Measurements from ENCODE around the gene VENTX.
A peak's percentile ranks its signal among the peaks of the same experiment; 100 is the strongest.
"Not testable (repeated sequence)": the region's sequence is repeated elsewhere in the genome, so short reads cannot be mapped to it uniquely, and the experiment has no call there.

Gene VENTX

DNA sequence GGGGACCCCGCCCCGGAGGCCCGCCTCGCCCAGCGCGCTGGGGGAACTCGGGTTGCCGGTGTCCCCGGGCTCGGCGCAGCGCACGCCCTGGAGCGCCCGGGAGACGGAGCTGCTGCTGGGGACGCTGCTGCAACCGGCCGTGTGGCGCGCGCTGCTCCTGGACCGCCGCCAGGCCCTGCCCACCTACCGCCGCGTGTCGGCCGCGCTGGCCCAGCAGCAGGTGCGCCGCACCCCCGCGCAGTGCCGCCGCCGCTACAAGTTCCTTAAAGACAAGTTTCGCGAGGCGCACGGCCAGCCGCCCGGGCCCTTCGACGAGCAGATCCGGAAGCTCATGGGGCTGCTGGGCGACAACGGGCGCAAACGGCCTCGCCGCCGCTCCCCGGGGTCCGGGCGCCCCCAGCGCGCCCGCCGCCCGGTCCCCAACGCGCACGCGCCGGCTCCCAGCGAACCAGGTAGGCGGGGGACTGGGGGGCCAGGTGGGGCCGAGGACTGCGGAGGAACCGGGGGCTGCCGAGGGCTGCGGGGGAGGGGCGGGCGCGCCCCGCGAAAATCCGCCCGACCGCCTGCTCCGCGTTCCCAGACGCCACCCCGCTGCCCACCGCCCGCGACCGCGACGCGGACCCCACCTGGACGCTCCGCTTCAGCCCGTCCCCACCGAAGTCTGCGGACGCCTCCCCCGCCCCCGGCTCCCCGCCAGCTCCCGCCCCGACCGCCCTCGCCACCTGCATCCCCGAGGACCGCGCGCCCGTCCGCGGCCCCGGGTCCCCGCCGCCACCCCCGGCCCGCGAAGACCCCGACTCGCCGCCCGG is 7.1 kb upstream of the VENTX start:
- Mint-ChIP-seq H3K4me3 (peak overlapping the region; percentile 73), H3K36me3 (ENCODE audit: low read depth) (no peaks in the 10 kb centered on the region), H3K9me3 (no peaks in the 10 kb centered on the region), H3K27ac (peak overlapping the region; percentile 76), H3K27me3 (peaks cover 68% of the 10 kb centered on the region), H3K4me1 (ENCODE audit: low read depth) (peaks cover 29% of the 10 kb centered on the region)
- intact Hi-C loops (cut with micrococcal nuclease), result loop anchor here (10.0 kb wide), 1 partner anchor 86 kb away; no protein-coding TSS in a partner anchor

DNA sequence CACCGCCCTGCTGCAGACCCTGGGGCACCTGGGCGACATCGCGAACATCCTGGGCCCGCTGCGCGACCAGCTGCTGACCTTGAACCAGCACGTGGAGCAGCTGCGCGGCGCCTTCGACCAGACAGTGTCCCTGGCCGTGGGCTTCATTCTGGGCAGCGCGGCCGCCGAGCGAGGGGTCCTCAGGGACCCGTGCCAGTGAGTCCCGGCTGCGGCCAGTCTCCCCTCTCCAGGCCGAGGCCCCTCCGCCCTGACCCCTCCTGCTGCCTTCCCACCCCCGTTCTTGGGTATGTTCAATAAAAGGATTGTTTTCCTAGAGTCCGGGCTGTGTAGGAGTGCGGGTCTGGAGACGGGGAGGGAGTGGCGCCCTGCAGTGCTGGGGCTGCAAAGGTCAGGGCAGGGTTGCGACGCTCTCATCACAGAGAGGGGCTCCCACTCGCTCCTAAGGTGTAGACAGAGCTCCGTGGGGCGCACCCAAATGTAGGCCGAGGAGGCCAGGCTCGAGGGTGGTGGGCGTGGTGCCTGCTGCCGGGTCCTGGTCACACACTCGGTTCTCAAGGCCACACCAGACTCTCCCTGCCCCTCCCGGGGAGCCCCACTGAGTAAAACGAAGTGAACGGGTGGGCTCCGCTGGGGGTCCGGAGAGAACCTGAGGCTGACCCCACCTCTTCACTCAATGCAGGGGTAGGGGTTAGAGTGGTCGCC is 6.3 kb upstream of the VENTX start:
- Mint-ChIP-seq H3K36me3 (ENCODE audit: low read depth) (no peaks in the 10 kb centered on the region), H3K27me3 (peaks cover 62% of the 10 kb centered on the region), H3K4me1 (ENCODE audit: low read depth) (peaks cover 32% of the 10 kb centered on the region), H3K27ac (peak overlapping the region; percentile 76), H3K4me3 (peak overlapping the region; percentile 70), H3K9me3 (no peaks in the 10 kb centered on the region)
- intact Hi-C loops (cut with micrococcal nuclease), result loop anchor here (10.0 kb wide), 1 partner anchor 87 kb away; no protein-coding TSS in a partner anchor

DNA sequence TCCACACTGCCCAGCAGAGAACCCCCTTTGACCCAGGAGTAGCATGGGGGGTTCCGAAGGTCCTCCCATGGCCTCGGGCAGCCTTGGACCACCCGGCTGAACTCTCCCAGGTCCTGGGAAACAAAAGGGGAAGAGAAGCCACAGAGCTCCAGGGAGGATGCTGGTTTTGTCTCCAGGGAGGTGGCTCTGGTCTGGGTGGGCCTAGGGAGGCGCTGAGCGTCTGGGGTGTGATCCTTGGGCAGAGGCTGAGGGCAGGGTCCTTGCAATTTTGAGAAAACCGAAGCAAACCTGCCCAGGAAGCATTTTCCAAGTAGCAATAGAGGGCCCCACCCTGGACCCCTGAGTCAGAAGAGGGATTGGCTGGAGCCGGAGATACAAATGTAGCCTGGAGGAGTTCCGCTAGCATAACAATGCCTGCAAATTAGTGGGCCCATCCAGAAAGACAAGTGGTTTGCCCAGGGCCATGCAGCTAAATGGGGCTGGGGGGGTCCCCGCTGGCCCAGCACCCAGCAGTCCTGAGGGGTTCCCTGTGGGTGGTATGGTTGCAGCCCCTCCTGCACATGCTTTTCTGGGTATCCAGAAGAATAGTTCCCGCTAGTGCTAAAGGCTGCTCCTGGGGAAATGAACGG is 5.6 kb upstream of the VENTX start:
- Mint-ChIP-seq H3K4me3 (no peak overlapping the region), H3K36me3 (ENCODE audit: low read depth) (no peaks in the 10 kb centered on the region), H3K9me3 (no peaks in the 10 kb centered on the region), H3K27ac (peak overlapping the region; percentile 76), H3K27me3 (peaks cover 56% of the 10 kb centered on the region), H3K4me1 (ENCODE audit: low read depth) (peaks cover 32% of the 10 kb centered on the region)
- intact Hi-C loops (cut with micrococcal nuclease), result loop anchor here (10.0 kb wide), 1 partner anchor 87 kb away; no protein-coding TSS in a partner anchor

DNA sequence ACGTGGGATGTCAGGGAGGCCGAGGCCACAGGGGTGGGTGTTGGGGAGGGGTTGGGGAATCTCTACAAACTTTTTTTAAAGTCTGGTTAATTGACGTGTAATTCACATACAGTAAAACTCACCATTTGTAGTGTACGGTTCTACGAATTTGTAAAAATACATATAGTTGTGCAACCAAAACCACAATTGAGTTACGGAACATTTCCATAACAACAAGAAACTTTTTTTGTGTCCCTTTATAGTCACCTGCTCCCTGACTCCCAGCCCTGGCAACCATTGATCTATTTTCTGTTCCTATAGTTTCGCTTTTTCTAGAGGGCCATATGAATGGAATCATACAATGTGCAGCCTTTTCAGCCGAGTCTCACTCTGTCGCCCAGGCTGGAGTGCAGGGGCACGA is 2.9 kb upstream of the VENTX start:
- not testable (repeated sequence) for H3K36me3 Mint-ChIP-seq (ENCODE audit: low read depth); H3K9me3 Mint-ChIP-seq
- Mint-ChIP-seq H3K4me1 (ENCODE audit: low read depth) (peaks cover 52% of the 10 kb centered on the region), H3K4me3 (peak overlapping the region; percentile 73), H3K27me3 (peaks cover 56% of the 10 kb centered on the region), H3K27ac (peak overlapping the region; percentile 92)
- intact Hi-C loops (cut with micrococcal nuclease), result loop anchor here (10.0 kb wide), 1 partner anchor 90 kb away; no protein-coding TSS in a partner anchor

DNA sequence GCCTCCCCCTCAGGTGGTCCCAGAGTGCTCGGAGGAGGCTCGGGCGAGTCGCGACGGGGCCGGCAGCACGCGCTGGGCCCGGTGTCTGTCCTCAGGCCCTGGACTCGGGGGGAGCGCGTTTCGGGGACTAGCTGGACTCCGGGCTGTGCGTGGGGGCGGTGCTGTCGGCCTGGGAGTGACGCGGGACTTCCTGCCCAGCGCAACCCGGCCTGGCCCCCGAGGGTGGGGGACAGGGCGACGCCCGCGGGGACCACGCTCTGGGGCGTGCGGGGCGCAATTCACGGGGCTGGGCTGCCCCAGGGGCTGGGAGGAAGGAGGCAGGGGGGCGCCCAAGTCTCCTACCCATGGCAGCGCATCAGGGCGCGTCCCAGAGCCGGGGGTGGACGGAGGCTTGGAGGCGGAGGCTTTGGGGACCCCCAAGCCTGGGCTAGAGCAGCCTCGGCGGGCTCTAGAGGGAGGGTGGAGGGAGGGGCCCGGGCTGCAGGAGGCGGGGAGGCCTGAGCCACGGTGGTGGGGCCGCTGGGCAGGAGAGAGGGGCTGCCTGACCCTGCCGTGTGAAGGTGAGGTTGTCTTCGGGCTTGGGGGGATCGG is 2.3 kb upstream of the VENTX start:
- Mint-ChIP-seq H3K4me3 (peak overlapping the region; percentile 73), H3K36me3 (ENCODE audit: low read depth) (peaks cover 10% of the 10 kb centered on the region), H3K4me1 (ENCODE audit: low read depth) (peaks cover 57% of the 10 kb centered on the region), H3K27me3 (peaks cover 58% of the 10 kb centered on the region), H3K27ac (peak overlapping the region; percentile 92), H3K9me3 (no peaks in the 10 kb centered on the region)
- intact Hi-C loops (cut with micrococcal nuclease), result loop anchor here (10.0 kb wide), 1 partner anchor 91 kb away; no protein-coding TSS in a partner anchor

- intact Hi-C loops (cut with micrococcal nuclease), result loop anchor here (2.0 to 10.0 kb wide), 2 partner anchors 21 to 91 kb away; no protein-coding TSS in a partner anchor
- Mint-ChIP-seq H3K36me3 (ENCODE audit: low read depth) (peaks cover 10% of the 10 kb centered on the region), H3K4me1 (ENCODE audit: low read depth) (peaks cover 61% of the 10 kb centered on the region), H3K4me3 (peak overlapping the region; percentile 73), H3K27ac (peak overlapping the region; percentile 92), H3K27me3 (peaks cover 60% of the 10 kb centered on the region), H3K9me3 (no peaks in the 10 kb centered on the region)
Observed at GRCh38 chr10:133235932-133236331, 1.7 kb upstream of the VENTX start.

GRCh38 chr10:133236401-133237240 is 1.0 kb upstream of the VENTX start:
- Mint-ChIP-seq H3K27me3 (peaks cover 61% of the 10 kb centered on the region), H3K27ac (peak overlapping the region; percentile 92), H3K36me3 (ENCODE audit: low read depth) (peaks cover 10% of the 10 kb centered on the region), H3K9me3 (no peaks in the 10 kb centered on the region), H3K4me1 (ENCODE audit: low read depth) (peaks cover 61% of the 10 kb centered on the region), H3K4me3 (peak overlapping the region; percentile 73)
- intact Hi-C loops (cut with micrococcal nuclease), result loop anchor here (2.0 to 10.0 kb wide), 2 partner anchors 20 to 92 kb away; no protein-coding TSS in a partner anchor

- Mint-ChIP-seq H3K9me3 (no peaks in the 10 kb centered on the region), H3K27ac (peak overlapping the region; percentile 92), H3K27me3 (peaks cover 61% of the 10 kb centered on the region), H3K36me3 (ENCODE audit: low read depth) (peaks cover 10% of the 10 kb centered on the region), H3K4me3 (peak overlapping the region; percentile 73), H3K4me1 (ENCODE audit: low read depth) (peaks cover 61% of the 10 kb centered on the region)
- intact Hi-C loops (cut with micrococcal nuclease), result loop anchor here (2.0 to 10.0 kb wide), 2 partner anchors 20 to 92 kb away; no protein-coding TSS in a partner anchor
Observed at GRCh38 chr10:133237241-133237587, 441 bp upstream of the VENTX start.

DNA sequence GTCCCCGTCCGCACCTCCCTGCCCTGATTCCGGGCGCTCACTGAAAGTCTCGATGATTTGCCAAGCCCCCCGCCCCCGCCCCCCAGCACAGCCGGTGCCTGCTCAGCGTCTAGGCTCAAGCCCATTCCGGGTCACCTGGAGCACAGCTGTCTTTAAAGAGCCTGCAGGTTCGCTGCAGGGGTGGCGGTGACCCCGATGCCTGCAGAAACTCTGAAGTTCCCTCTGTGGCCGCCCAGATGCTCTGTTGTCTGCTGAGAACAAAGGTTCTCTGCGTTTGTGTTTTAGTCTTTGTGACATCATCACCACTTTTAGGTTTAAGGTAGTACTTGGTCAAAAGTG is 780 bp downstream of the VENTX start:
- H3K27ac Mint-ChIP-seq, result no peak overlapping the region
- H3K4me1 Mint-ChIP-seq (ENCODE audit: low read depth), result peaks cover 72% of the 10 kb centered on the region
- H3K9me3 Mint-ChIP-seq, result no peaks in the 10 kb centered on the region
- peaks cover 63% of the 10 kb centered on the region for H3K27me3 Mint-ChIP-seq
- peak overlapping the region; percentile 73 for H3K4me3 Mint-ChIP-seq
- intact Hi-C loops (cut with micrococcal nuclease), result loop anchor here (10.0 kb wide), 1 partner anchor 94 kb away; no protein-coding TSS in a partner anchor
- peaks cover 10% of the 10 kb centered on the region for H3K36me3 Mint-ChIP-seq (ENCODE audit: low read depth)

DNA sequence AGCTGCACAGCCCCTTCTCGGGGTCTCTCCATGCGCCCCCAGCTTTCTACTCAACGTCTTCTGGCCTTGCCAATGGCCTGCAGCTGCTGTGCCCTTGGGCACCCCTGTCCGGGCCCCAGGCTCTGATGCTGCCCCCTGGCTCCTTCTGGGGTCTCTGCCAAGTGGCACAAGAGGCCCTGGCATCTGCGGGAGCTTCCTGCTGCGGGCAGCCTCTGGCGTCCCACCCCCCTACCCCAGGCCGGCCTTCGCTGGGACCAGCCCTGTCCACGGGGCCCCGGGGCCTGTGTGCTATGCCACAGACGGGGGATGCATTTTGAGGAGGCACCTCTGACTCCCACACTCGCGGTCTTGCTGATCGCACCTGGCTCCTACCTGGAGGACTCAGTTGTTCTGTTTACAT is 2.3 kb downstream of the VENTX start:
- peaks cover 74% of the 10 kb centered on the region for H3K27me3 Mint-ChIP-seq

DNA sequence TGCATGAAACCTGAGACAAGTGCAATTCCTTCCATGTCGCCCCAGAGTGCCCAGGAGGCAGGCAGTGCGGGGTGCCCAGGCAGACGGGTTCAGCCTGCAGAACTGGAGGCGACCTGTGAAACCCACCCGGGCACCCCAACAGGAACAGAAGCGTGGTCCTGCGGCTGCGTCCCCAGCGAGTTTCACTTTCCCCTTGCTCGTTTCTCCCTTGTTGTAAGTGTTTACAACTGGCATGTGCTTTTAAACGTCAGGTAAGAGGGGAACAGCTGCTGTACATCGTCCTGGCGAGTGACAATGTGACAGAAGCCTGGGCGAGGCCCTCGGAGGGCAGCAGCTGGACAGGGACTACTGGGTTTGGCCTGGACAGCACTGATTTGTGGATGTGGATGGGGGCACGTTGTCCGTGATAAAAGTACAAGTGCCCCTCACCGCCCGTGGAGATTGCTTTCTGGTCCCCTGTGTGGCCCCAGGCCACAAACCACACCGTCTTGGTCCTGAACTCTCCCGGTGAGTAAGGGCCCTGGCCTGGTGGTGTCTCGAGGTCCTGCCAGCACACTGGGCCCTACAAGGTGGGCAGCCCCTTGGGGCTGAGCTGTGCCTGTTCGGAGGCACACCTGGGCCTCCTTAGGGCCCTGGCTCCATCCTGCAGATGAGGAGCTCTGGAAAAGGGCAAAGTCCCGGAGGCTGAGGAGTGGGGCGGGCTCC is 4.0 kb downstream of the VENTX start:
- Mint-ChIP-seq H3K27ac (no peak overlapping the region), H3K27me3 (peaks cover 73% of the 10 kb centered on the region), H3K9me3 (no peaks in the 10 kb centered on the region), H3K4me3 (peak overlapping the region; percentile 70), H3K36me3 (ENCODE audit: low read depth) (peaks cover 10% of the 10 kb centered on the region), H3K4me1 (ENCODE audit: low read depth) (peaks cover 61% of the 10 kb centered on the region)
- intact Hi-C loops (cut with micrococcal nuclease), result no loop called here

More for the DNA sequence above, 2.3 kb downstream of the VENTX start:
- H3K4me1 Mint-ChIP-seq (ENCODE audit: low read depth), result peaks cover 70% of the 10 kb centered on the region
- intact Hi-C loops (cut with micrococcal nuclease), result loop anchor here (10.0 kb wide), 1 partner anchor 95 kb away; no protein-coding TSS in a partner anchor
- H3K4me3 Mint-ChIP-seq, result no peak overlapping the region
- no peaks in the 10 kb centered on the region for H3K9me3 Mint-ChIP-seq
- H3K36me3 Mint-ChIP-seq (ENCODE audit: low read depth), result peaks cover 10% of the 10 kb centered on the region
- H3K27ac Mint-ChIP-seq, result no peak overlapping the region

- H3K27ac Mint-ChIP-seq, result no peak overlapping the region
- no peak overlapping the region for H3K4me3 Mint-ChIP-seq
- H3K36me3 Mint-ChIP-seq (ENCODE audit: low read depth), result peaks cover 10% of the 10 kb centered on the region
- H3K27me3 Mint-ChIP-seq, result peaks cover 74% of the 10 kb centered on the region
- H3K9me3 Mint-ChIP-seq, result no peaks in the 10 kb centered on the region
- peaks cover 59% of the 10 kb centered on the region for H3K4me1 Mint-ChIP-seq (ENCODE audit: low read depth)
- intact Hi-C loops (cut with micrococcal nuclease), result no loop called here
Observed at GRCh38 chr10:133242611-133243356, 5.1 kb downstream of the VENTX start.

All from dendritic cell treated with granulocyte-macrophage colony-stimulating factor and Interleukin-4, amounts not matched to agents 40 ng/mL and 50 ng/mL, for 4 days (primary cell).